ENCODE measurements around the gene GNMT.
"Not testable (repeated sequence)": the region's sequence is repeated elsewhere in the genome, so short reads cannot be mapped to it uniquely, and the experiment has no call there.

Gene GNMT

GRCh38 chr6:42971746-42972327 is 11.3 kb downstream of the GNMT start:
- DNase-seq (ENCODE audit: extremely low read depth in 1 of 2, low read depth in 1 of 2): no peak

GRCh38 chr6:42973926-42974325 is 13.4 kb downstream of the GNMT start:
- DNase-seq (ENCODE audit: extremely low read depth in 1 of 2, low read depth in 1 of 2): no peak

GRCh38 chr6:42974919-42975505 is 14.5 kb downstream of the GNMT start:
- DNase-seq (ENCODE audit: extremely low read depth in 1 of 2, low read depth in 1 of 2): no peak

GRCh38 chr6:42978487-42978838 is 17.9 kb downstream of the GNMT start:
- DNase-seq (ENCODE audit: extremely low read depth in 1 of 2, low read depth in 1 of 2): no peak

- DNase-seq (ENCODE audit: extremely low read depth in 1 of 2, low read depth in 1 of 2): peak; percentile 83 to 89
Measured at GRCh38 chr6:42978839-42979522, 18.4 kb downstream of the GNMT start, which contains the start of gene PEX6. PEX6 (minus strand) TSS chr6:42979181; CDS start chr6:42979150, 31 bp downstream.

GRCh38 chr6:42979523-42980177 is 19.1 kb downstream of the GNMT start:
- no peak for DNase-seq (ENCODE audit: extremely low read depth in 1 of 2, low read depth in 1 of 2)

GRCh38 chr6:42981836-42982235 is 21.3 kb downstream of the GNMT start:
- DNase-seq (ENCODE audit: extremely low read depth in 1 of 2, low read depth in 1 of 2): no peak

- peak; percentile 87 to 95 for DNase-seq (ENCODE audit: extremely low read depth in 1 of 2, low read depth in 1 of 2)
Measured at GRCh38 chr6:42984001-42984923, 23.7 kb downstream of the GNMT start, which contains the start of gene PPP2R5D. PPP2R5D (plus strand) TSS chr6:42984570; CDS start chr6:42984678, 108 bp downstream.

GRCh38 chr6:42984924-42985475 is 24.4 kb downstream of the GNMT start:
- DNase-seq (ENCODE audit: extremely low read depth in 1 of 2, low read depth in 1 of 2): no peak

GRCh38 chr6:42987533-42988451 is 27.2 kb downstream of the GNMT start:
- no peak for DNase-seq (ENCODE audit: extremely low read depth in 1 of 2, low read depth in 1 of 2)

GRCh38 chr6:42988486-42989020 is 28.0 kb downstream of the GNMT start:
- no peak for DNase-seq (ENCODE audit: extremely low read depth in 1 of 2, low read depth in 1 of 2)

- DNase-seq (ENCODE audit: extremely low read depth in 1 of 2, low read depth in 1 of 2): no peak
Measured at GRCh38 chr6:42989923-42990322, 29.4 kb downstream of the GNMT start.

- no peak for DNase-seq (ENCODE audit: extremely low read depth in 1 of 2, low read depth in 1 of 2)
Measured at GRCh38 chr6:42993445-42993844, 32.9 kb downstream of the GNMT start.

- DNase-seq (ENCODE audit: extremely low read depth in 1 of 2, low read depth in 1 of 2): no peak
Measured at GRCh38 chr6:42996513-42996912, 36.0 kb downstream of the GNMT start.

GRCh38 chr6:42998205-42998604 is 37.7 kb downstream of the GNMT start:
- not testable (repeated sequence) for DNase-seq (ENCODE audit: extremely low read depth in 1 of 2, low read depth in 1 of 2)

GRCh38 chr6:43001843-43002242 is 41.3 kb downstream of the GNMT start:
- DNase-seq (ENCODE audit: extremely low read depth in 1 of 2, low read depth in 1 of 2): no peak

- DNase-seq (ENCODE audit: extremely low read depth in 1 of 2, low read depth in 1 of 2): no peak
Measured at GRCh38 chr6:43005844-43006243, 45.3 kb downstream of the GNMT start.

GRCh38 chr6:43006251-43006650 is 45.7 kb downstream of the GNMT start:
- no peak for DNase-seq (ENCODE audit: extremely low read depth in 1 of 2, low read depth in 1 of 2)

GRCh38 chr6:43007126-43007525 is 46.6 kb downstream of the GNMT start:
- no peak for DNase-seq (ENCODE audit: extremely low read depth in 1 of 2, low read depth in 1 of 2)
